ENCODE results near the gene SHROOM2. TPM values are rescaled to one million over a fixed set of nuclear protein-coding genes. Genes with fewer than 3 reads are reported as not detected.

SHROOM2 gene
- polyA plus RNA-seq, 12 donors, result 1.4 to 6.7 (median 1.8) TPM; not detected in 1

Other genes starting within 250 kb of the SHROOM2 start
- gene GPR143, start 20.6 kb upstream of the SHROOM2 start, polyA plus RNA-seq (ENCODE audit: insufficient read length in 12 of 12), result 1 to 10 TPM in 5 of 12 donors, under 1 TPM in 5, not detected in 2; 0.35 to 2.7 (median 0.88) TPM
- not detected for gene CLDN34, start 180.9 kb downstream of the SHROOM2 start, polyA plus RNA-seq (ENCODE audit: insufficient read length in 12 of 12)